ENCODE data around the gene LEKR1. TPM values are rescaled to one million over a fixed set of nuclear protein-coding genes. Genes with fewer than 3 reads are reported as not detected.

Gene LEKR1
- total and polyA plus RNA-seq, 2 experiments from 2014 or later, result 0.77 to 0.91 TPM

GRCh38 chr3:157058392-157059071 lies 232.4 kb downstream of the LEKR1 start:
- no peaks in the 10 kb centered on the region for H3K27me3 ChIP-seq
- DNase-seq (ENCODE audit: low read depth in 1 of 2, low spot score in 1 of 2), result no peak
- H3K27ac ChIP-seq, result no peak overlapping the region
- no peaks in the 10 kb centered on the region for H3K36me3 ChIP-seq
- no peak overlapping the region for H3K4me3 ChIP-seq
- no peaks in the 10 kb centered on the region for H3K9me3 ChIP-seq (ENCODE audit: low read depth)
- no peaks in the 10 kb centered on the region for H3K4me1 ChIP-seq (ENCODE audit: low read depth)
- no peak for TF ChIP-seq CTCF (IDR thresholded peaks at IDR 0.05; ENCODE audit: low read depth, low read length)

GRCh38 chr3:157059181-157059580 lies 233.0 kb downstream of the LEKR1 start:
- no peak overlapping the region for H3K27ac ChIP-seq
- no peak for DNase-seq (ENCODE audit: low read depth in 1 of 2, low spot score in 1 of 2)
- H3K9me3 ChIP-seq (ENCODE audit: low read depth), result no peaks in the 10 kb centered on the region
- H3K36me3 ChIP-seq, result no peaks in the 10 kb centered on the region
- no peaks in the 10 kb centered on the region for H3K4me1 ChIP-seq (ENCODE audit: low read depth)
- no peak for TF ChIP-seq CTCF (IDR thresholded peaks at IDR 0.05; ENCODE audit: low read depth, low read length)
- no peak overlapping the region for H3K4me3 ChIP-seq
- H3K27me3 ChIP-seq, result no peaks in the 10 kb centered on the region

- Histone ChIP-seq H3K9me3 (ENCODE audit: low read depth) (no peaks in the 10 kb centered on the region), H3K36me3 (no peaks in the 10 kb centered on the region)
Measured at GRCh38 chr3:157059661-157060060, 233.5 kb downstream of the LEKR1 start.

GRCh38 chr3:157061265-157061664 lies 235.1 kb downstream of the LEKR1 start:
- Histone ChIP-seq H3K9me3 (ENCODE audit: low read depth) (no peaks in the 10 kb centered on the region), H3K4me3 (no peak overlapping the region), H3K27me3 (no peaks in the 10 kb centered on the region), H3K36me3 (no peaks in the 10 kb centered on the region), H3K4me1 (ENCODE audit: low read depth) (no peaks in the 10 kb centered on the region), H3K27ac (no peak overlapping the region)
- no peak for TF ChIP-seq CTCF (IDR thresholded peaks at IDR 0.05; ENCODE audit: low read depth, low read length)
- no peak for DNase-seq (ENCODE audit: low read depth in 1 of 2, low spot score in 1 of 2)

More at GRCh38 chr3:157059661-157060060, 233.5 kb downstream of the LEKR1 start:
- Histone ChIP-seq H3K27ac (no peak overlapping the region), H3K27me3 (no peaks in the 10 kb centered on the region), H3K4me3 (no peak overlapping the region), H3K4me1 (ENCODE audit: low read depth) (no peaks in the 10 kb centered on the region)
- no peak for DNase-seq (ENCODE audit: low read depth in 1 of 2, low spot score in 1 of 2)
- no peak for TF ChIP-seq CTCF (IDR thresholded peaks at IDR 0.05; ENCODE audit: low read depth, low read length)

- Histone ChIP-seq H3K36me3 (no peaks in the 10 kb centered on the region), H3K27me3 (no peaks in the 10 kb centered on the region), H3K9me3 (ENCODE audit: low read depth) (no peaks in the 10 kb centered on the region), H3K4me1 (ENCODE audit: low read depth) (no peaks in the 10 kb centered on the region), H3K4me3 (no peak overlapping the region), H3K27ac (no peak overlapping the region)
- TF ChIP-seq CTCF (IDR thresholded peaks at IDR 0.05; ENCODE audit: low read depth, low read length), result no peak
- no peak for DNase-seq (ENCODE audit: low read depth in 1 of 2, low spot score in 1 of 2)
Measured at GRCh38 chr3:157063469-157063868, 237.3 kb downstream of the LEKR1 start.

Data from cardiac muscle cell (in vitro differentiated cells and primary cell).